HG02759 (cell line): ENCODE results near the gene STEAP4.

Experiments
- ATAC-seq: cut with Tn5 transposase; IDR thresholded peaks from one replicate; pipeline ENCODE4 v1.9.1; 2021; ENCODE audit warnings: mild to moderate bottlenecking, moderate library complexity; ENCODE audit not compliant: unreplicated experiment

The STEAP4 gene

GRCh38 chr7:88306590-88307048, at the start of gene STEAP4:
TSS of gene STEAP4 (minus strand) at chr7:88306894. CDS start at chr7:88284269, 22,625 bp downstream.
- no peak for ATAC-seq

- ATAC-seq, result no peak
Observed at GRCh38 chr7:88355011-88355410, 48.3 kb upstream of the STEAP4 start.

- no peak for ATAC-seq
Observed at GRCh38 chr7:88350118-88350517, 43.4 kb upstream of the STEAP4 start.

GRCh38 chr7:88347517-88347916, 40.8 kb upstream of the STEAP4 start:
- ATAC-seq, result no peak

GRCh38 chr7:88347090-88347489, 40.4 kb upstream of the STEAP4 start:
- ATAC-seq, result no peak

GRCh38 chr7:88346357-88346756, 39.7 kb upstream of the STEAP4 start:
- no peak for ATAC-seq

- peak; percentile 81 for ATAC-seq
Observed at GRCh38 chr7:88344956-88345832, 38.5 kb upstream of the STEAP4 start.

GRCh38 chr7:88344271-88344670, 37.6 kb upstream of the STEAP4 start:
- ATAC-seq, result no peak

- ATAC-seq, result no peak
Observed at GRCh38 chr7:88339195-88339922, 32.7 kb upstream of the STEAP4 start.

GRCh38 chr7:88338503-88338902, 31.8 kb upstream of the STEAP4 start:
- ATAC-seq, result no peak

- ATAC-seq, result no peak
Observed at GRCh38 chr7:88337572-88337971, 30.9 kb upstream of the STEAP4 start.

GRCh38 chr7:88331322-88331721, 24.6 kb upstream of the STEAP4 start:
- ATAC-seq, result no peak

- no peak for ATAC-seq
Observed at GRCh38 chr7:88329532-88330463, 23.1 kb upstream of the STEAP4 start.

- ATAC-seq, result no peak
Observed at GRCh38 chr7:88328787-88329186, 22.1 kb upstream of the STEAP4 start.

GRCh38 chr7:88324699-88325098, 18.0 kb upstream of the STEAP4 start:
- no peak for ATAC-seq

- ATAC-seq, result no peak
Observed at GRCh38 chr7:88322151-88322550, 15.5 kb upstream of the STEAP4 start.

GRCh38 chr7:88321694-88322093, 15.0 kb upstream of the STEAP4 start:
- ATAC-seq, result no peak

GRCh38 chr7:88318196-88318595, 11.5 kb upstream of the STEAP4 start:
- ATAC-seq, result no peak

- no peak for ATAC-seq
Observed at GRCh38 chr7:88317422-88317821, 10.7 kb upstream of the STEAP4 start.

GRCh38 chr7:88316456-88316855, 9.8 kb upstream of the STEAP4 start:
- no peak for ATAC-seq

- no peak for ATAC-seq
Observed at GRCh38 chr7:88315522-88315921, 8.8 kb upstream of the STEAP4 start.
